Lower lobe of right lung (tissue), 2 donors: ENCODE results near the gene BNC2. TPM values are rescaled to one million over a fixed set of nuclear protein-coding genes. Genes with fewer than 3 reads are reported as not detected.

Experiments
- ATAC-seq, 2 donors: fragments of 200-7000 bp; cut with Tn5 transposase; one replicate each; pipeline ENCODE4 v1.9.1; 2020 to 2022; ENCODE audit warnings: mild to moderate bottlenecking in 2 of 2, moderate library complexity in 2 of 2
- DNase-seq: peaks from one replicate; pipeline ENCODE4 v3.0.0-alpha.2; 2020
- H3K27ac ChIP-seq: fragments of 200-600 bp; one replicate; pipeline ENCODE4 v1.8.0; 2022
- H3K27me3 ChIP-seq: fragments of 200-600 bp; one replicate; pipeline ENCODE4 v1.8.0; 2022; ENCODE audit warnings: low read depth
- H3K36me3 ChIP-seq: fragments of 200-600 bp; one replicate; pipeline ENCODE4 v1.8.0; 2022; ENCODE audit warnings: mild to moderate bottlenecking
- H3K4me1 ChIP-seq: fragments of 200-600 bp; one replicate; pipeline ENCODE4 v1.8.0; 2022
- H3K4me3 ChIP-seq: fragments of 200-600 bp; one replicate; pipeline ENCODE4 v1.8.0; 2022; ENCODE audit warnings: mild to moderate bottlenecking
- H3K9me3 ChIP-seq: fragments of 200-600 bp; one replicate; pipeline ENCODE4 v1.8.0; 2022
- intact Hi-C: fragments of 100-400 bp; cut with DNase I; formaldehyde crosslinking; loops from one replicate; pipeline ENCODE4 v1.11.0; 2022
- total RNA-seq: library from RNA; stranded (reverse); fragmentation: NEBNext Ultra II Directional; extraction: Animal tissue kit (Norgen Biotek cat#: 25700); gene quantifications from one replicate; pipeline ENCODE4 v1.2.1, GENCODE V29; 2021
- TF ChIP-seq, protein P1 (sequence below): fragments of 200-600 bp; IDR thresholded peaks from one replicate; pipeline ENCODE4 v1.8.0; 2022; ENCODE audit warnings: antibody characterized with exemption, mild to moderate bottlenecking
- donor health status: DM: no; HTN: yes; CAD: no; lungs with severe emphysema.

The BNC2 gene
- total RNA-seq, 1 donor from 2014 or later: 15.0 TPM

DNA sequence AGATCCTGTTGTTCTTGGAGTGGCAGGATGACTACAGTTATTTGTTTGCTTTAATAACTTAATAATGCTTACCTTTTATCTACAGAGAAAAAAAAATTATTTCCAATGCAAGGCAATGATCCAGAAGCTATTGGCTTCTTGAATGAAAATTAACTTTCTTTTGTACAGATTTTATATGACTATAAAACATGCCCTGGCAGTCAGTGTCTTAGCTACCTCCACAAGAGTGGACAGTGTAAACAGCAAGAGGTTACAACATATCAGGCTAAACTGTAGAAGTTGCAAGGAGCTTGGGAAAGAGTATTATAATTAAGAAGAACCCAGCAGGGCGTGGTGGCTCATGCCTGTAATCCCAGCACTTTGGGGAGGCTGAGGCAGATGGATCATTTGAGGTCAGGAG, 49.1 kb downstream of the BNC2 start:
- DNase-seq (no peak), ATAC-seq (no peak)
- Histone ChIP-seq H3K36me3 (no peaks in the 10 kb centered on the region), H3K4me1 (peaks cover 18% of the 10 kb centered on the region), H3K4me3 (no peak overlapping the region), H3K27me3 (no peaks in the 10 kb centered on the region), H3K9me3 (no peaks in the 10 kb centered on the region), H3K27ac (no peak overlapping the region)
- TF ChIP-seq, protein P1, sequence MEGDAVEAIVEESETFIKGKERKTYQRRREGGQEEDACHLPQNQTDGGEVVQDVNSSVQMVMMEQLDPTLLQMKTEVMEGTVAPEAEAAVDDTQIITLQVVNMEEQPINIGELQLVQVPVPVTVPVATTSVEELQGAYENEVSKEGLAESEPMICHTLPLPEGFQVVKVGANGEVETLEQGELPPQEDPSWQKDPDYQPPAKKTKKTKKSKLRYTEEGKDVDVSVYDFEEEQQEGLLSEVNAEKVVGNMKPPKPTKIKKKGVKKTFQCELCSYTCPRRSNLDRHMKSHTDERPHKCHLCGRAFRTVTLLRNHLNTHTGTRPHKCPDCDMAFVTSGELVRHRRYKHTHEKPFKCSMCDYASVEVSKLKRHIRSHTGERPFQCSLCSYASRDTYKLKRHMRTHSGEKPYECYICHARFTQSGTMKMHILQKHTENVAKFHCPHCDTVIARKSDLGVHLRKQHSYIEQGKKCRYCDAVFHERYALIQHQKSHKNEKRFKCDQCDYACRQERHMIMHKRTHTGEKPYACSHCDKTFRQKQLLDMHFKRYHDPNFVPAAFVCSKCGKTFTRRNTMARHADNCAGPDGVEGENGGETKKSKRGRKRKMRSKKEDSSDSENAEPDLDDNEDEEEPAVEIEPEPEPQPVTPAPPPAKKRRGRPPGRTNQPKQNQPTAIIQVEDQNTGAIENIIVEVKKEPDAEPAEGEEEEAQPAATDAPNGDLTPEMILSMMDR: no peak
- intact Hi-C loops: no loop called here

DNA sequence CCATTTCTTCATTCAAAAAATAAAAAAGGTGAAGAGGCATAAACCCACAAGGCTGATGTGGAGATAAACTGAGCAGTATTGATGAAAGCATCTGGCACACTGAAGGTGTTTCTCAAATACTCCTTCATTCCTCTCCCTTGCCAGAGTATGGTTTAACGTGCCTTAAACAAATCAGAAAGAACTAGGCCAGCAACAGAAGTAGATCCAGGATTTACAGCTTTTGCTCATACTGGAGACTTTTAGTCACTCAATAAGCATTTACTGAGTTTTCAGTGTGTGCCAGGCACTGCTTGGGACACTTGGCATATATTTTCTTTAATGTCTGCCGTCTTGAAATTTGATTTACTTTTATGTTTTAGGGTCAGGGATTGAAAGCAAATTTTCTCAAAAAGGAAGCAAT, 53.0 kb downstream of the BNC2 start:
- H3K27me3 ChIP-seq: no peaks in the 10 kb centered on the region
- H3K36me3 ChIP-seq: no peaks in the 10 kb centered on the region
- intact Hi-C loops: no loop called here
- ATAC-seq (no peak), DNase-seq (no peak)
- TF ChIP-seq, protein P1: no peak
- H3K9me3 ChIP-seq: no peaks in the 10 kb centered on the region
- H3K4me3 ChIP-seq: no peak overlapping the region
- no peak overlapping the region for H3K27ac ChIP-seq
- H3K4me1 ChIP-seq: no peaks in the 10 kb centered on the region

DNA sequence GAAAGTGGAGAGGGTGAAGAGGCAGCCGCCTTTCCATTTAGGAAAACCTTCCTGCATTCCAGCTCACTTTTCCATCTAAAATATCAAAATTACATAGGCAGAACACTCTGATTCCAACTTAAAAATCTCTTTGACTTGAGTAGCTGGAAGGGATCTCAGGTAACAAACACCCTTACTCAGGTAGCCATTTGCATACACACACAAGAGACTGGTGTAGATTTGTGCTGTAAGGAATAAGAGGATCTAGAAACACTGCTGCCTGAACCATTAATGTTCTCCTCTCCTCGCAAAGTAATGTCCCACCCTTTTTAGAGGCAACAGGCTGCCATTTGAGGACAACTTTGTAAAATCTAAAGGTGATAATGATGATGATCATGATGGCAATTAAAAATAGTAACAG, 53.5 kb downstream of the BNC2 start:
- no peak for ATAC-seq
- DNase-seq: no peak
- Histone ChIP-seq H3K27ac (no peak overlapping the region), H3K4me1 (no peaks in the 10 kb centered on the region), H3K27me3 (no peaks in the 10 kb centered on the region), H3K36me3 (no peaks in the 10 kb centered on the region), H3K4me3 (no peak overlapping the region), H3K9me3 (no peaks in the 10 kb centered on the region)
- TF ChIP-seq, protein P1: no peak
- intact Hi-C loops: no loop called here

DNA sequence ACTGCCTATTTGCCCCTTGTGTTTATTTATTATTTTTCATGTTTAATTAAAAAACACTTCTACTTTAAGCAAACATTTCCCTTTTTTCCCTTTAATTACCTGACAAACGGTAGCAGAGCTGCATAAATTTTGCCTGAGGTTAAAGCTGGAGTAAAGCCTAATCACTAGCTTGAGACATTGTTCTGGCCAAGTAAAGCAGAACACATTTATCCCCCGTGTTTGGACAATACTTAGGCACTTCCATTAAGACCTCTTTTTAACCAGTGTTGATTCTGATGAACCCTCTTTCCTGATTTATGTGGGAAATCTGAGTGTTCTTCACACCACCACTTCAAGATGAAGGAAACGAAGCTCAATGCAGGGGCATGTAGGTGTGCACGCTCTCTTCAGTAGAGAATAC, 54.5 kb downstream of the BNC2 start:
- H3K27ac ChIP-seq: no peak overlapping the region
- H3K4me3 ChIP-seq: no peak overlapping the region
- intact Hi-C loops: no loop called here
- TF ChIP-seq, protein P1: no peak
- H3K4me1 ChIP-seq: no peaks in the 10 kb centered on the region
- no peaks in the 10 kb centered on the region for H3K36me3 ChIP-seq
- H3K27me3 ChIP-seq: no peaks in the 10 kb centered on the region
- H3K9me3 ChIP-seq: no peaks in the 10 kb centered on the region
- DNase-seq: no peak
- ATAC-seq: no peak

DNA sequence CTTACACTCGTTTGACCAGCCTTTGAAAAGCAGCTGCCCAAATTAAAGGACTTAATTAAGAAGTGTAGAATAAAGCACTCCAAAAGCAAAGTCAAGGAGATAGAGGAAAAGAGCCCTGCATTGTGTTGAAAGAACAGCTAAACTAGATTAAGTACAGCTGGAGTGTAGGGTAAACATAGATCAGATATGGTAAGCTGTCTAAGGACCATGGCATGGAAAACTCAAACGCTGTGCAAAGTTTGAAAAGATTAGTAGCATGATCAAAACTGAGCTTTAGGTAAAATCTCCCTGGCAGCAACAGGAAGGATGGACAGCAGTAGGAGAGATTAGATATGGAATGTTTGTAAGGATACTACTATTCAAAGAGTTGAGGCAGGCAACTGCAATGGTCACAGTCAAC, 55.4 kb downstream of the BNC2 start:
- ATAC-seq: peak in 1 of 2 donors; percentile 66

More for the DNA sequence above, 55.4 kb downstream of the BNC2 start:
- Histone ChIP-seq H3K27me3 (no peaks in the 10 kb centered on the region), H3K9me3 (no peaks in the 10 kb centered on the region), H3K27ac (no peak overlapping the region), H3K4me3 (no peak overlapping the region), H3K4me1 (no peaks in the 10 kb centered on the region), H3K36me3 (no peaks in the 10 kb centered on the region)
- intact Hi-C loops: no loop called here
- no peak for DNase-seq
- TF ChIP-seq, protein P1: no peak
